Subcutaneous abdominal adipose tissue (tissue), 5 donors: ENCODE results near the gene C1orf198.

ENCODE experiments used
- H3K27ac ChIP-seq: one replicate; pipeline ENCODE4 v1.7.0; 2013; ENCODE audit warnings: low read depth, mild to moderate bottlenecking, inconsistent platforms, low read length, moderate library complexity
- H3K27me3 ChIP-seq, 5 donors: one replicate each; pipeline ENCODE4 v1.7.0; 2013; ENCODE audit warnings: low read length in 5 of 5, inconsistent platforms in 1 of 5; ENCODE audit not compliant: control insufficient read depth in 5 of 5, insufficient read depth in 4 of 5
- H3K36me3 ChIP-seq, 5 donors: one replicate each; pipeline ENCODE4 v1.7.0; 2013; ENCODE audit warnings: low read length in 5 of 5; ENCODE audit not compliant: control insufficient read depth in 5 of 5, insufficient read depth in 5 of 5
- H3K4me1 ChIP-seq, 5 donors: one replicate each; pipeline ENCODE4 v1.7.0; 2013; ENCODE audit warnings: low read length in 5 of 5, mild to moderate bottlenecking in 3 of 5, moderate library complexity in 1 of 5; ENCODE audit not compliant: control insufficient read depth in 5 of 5, insufficient read depth in 5 of 5
- H3K4me3 ChIP-seq, 5 donors: one replicate each; pipeline ENCODE4 v1.7.0; 2013; ENCODE audit warnings: low read length in 5 of 5, low read depth in 1 of 5
- H3K9ac ChIP-seq, 5 donors: one replicate each; pipeline ENCODE4 v1.7.0; 2013; ENCODE audit warnings: low read length in 5 of 5, mild to moderate bottlenecking in 4 of 5, moderate library complexity in 3 of 5
- H3K9me3 ChIP-seq, 5 donors: one replicate each; pipeline ENCODE4 v1.7.0; 2013; ENCODE audit warnings: low read length in 5 of 5; ENCODE audit not compliant: control insufficient read depth in 5 of 5
- donor health status: healthy.
- donor health status: healthy.
- donor health status: healthy.
- donor health status: healthy.
- donor health status: healthy.

C1orf198 gene

DNA sequence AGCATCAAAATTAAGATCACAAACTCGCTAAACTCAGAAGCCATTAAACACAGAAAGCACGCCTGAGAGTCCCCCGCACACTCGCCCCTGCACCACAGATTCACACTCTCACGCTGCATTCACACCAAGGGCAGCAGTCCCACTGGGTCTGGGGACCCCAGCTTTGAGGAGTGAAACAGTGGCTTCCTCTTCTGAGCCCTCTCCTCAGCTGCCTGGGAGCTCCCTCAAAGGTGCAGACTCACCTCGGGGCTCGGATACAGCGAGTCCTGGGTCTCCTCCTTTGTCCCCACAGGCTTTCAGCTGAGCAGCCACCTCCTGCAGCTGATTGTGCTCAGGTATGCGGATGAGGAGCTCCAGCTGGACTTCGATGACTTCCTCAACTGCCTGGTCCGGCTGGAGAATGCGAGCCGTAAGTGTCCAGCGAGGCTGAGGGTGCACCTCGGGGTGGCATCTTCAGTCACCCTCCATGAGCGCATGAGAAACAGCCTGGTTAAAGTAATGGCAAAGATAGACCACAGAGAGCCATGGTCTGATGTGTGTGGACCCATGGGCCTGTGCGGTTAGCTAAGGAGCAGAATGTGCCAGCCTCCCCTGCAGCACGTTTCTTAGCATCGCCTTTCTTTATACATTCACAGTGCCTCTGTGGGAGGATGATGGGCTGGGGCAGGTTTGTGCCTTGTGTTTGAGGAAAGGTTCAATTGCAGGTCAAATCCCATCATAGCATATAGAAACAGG lies 73.3 kb downstream of the C1orf198 start:
- no peak overlapping the region for H3K27ac ChIP-seq
- H3K4me3 ChIP-seq: no peak overlapping the region
- peaks cover 0 to 6% (median 0%) of the 10 kb centered on the region in 5 donors for H3K27me3 ChIP-seq
- H3K4me1 ChIP-seq: peaks cover 0 to 4% (median 0%) of the 10 kb centered on the region in 5 donors
- no peaks in the 10 kb centered on the region for H3K36me3 ChIP-seq
- H3K9ac ChIP-seq: no peak overlapping the region
- H3K9me3 ChIP-seq: no peaks in the 10 kb centered on the region

DNA sequence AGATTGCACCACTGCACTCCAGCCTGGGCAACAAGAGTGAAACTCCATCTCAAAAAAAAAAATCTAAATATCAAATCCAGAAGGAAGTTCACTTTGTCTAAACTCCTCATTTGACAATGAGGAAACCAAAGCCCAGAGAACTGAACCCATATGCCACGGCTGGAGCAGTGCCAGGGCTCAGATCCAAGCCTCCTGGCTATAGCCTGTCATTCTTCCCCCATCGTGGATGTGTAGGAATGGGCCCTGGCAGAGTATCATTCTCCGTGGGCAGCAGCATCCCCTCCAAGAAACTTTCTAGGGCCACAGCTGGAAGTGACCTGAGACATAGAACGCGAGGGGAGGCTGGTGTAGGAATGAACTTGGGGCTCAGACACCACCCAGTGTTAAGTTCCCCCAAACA lies 73.9 kb downstream of the C1orf198 start:
- Histone ChIP-seq H3K4me1 (peaks cover 0 to 4% (median 0%) of the 10 kb centered on the region in 5 donors), H3K27ac (no peak overlapping the region), H3K9ac (no peak overlapping the region), H3K27me3 (peaks cover 0 to 6% (median 0%) of the 10 kb centered on the region in 5 donors), H3K4me3 (no peak overlapping the region), H3K9me3 (no peaks in the 10 kb centered on the region), H3K36me3 (no peaks in the 10 kb centered on the region)

DNA sequence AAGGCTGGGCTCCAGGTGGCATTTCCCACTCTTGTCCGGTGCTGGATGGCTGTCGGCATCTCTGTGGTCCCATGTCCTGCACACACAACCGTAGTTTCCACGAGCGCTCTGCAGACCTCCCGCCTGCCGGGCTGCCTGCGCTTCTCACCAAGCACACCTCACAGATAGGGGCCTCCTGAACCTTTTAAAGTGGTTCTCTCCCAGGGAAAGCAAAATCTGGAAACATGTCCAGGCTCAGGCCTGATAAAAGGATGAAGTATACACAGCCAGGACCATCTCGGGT lies 74.9 kb downstream of the C1orf198 start:
- Histone ChIP-seq H3K27me3 (peaks cover 0 to 8% (median 2%) of the 10 kb centered on the region in 5 donors), H3K27ac (no peak overlapping the region), H3K4me3 (no peak overlapping the region), H3K4me1 (peaks cover 0 to 4% (median 0%) of the 10 kb centered on the region in 5 donors), H3K9ac (no peak overlapping the region), H3K9me3 (no peaks in the 10 kb centered on the region), H3K36me3 (no peaks in the 10 kb centered on the region)

DNA sequence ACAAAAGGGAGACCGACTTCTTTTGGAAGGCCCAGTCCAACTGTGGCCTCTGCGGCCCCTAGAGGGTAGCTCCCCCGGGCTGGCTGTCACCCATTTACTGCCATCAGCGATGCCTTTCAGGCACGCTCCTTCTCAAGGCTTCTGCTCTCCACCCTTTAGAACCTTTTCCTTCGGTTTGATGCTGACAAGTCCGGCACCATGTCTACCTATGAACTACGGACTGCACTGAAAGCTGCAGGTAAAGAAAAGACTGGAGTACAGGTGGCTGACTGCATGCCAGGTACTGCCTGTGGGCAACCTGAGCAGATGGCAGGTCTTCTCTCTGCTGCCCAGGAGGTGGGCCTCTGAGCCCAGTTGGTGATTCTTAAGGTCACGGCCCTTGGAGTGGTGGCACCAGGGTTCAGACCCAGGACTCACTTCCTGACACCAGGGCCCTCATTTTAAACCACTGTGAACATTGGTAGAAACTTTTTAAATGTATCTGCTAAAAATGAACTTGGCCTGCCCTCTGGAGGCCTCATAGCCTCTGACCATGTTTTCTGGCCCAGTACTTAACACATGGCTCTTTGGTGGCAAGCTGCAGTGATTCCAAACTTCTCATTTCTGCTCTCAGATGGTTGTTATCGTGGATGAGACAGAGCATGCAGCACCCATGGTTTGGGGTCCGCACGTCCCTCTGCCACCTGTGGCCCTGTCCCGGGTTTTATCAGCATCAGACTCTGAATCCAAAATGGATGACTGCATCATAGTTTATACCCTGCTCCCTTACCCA lies 75.4 kb downstream of the C1orf198 start:
- H3K9me3 ChIP-seq: no peaks in the 10 kb centered on the region

DNA sequence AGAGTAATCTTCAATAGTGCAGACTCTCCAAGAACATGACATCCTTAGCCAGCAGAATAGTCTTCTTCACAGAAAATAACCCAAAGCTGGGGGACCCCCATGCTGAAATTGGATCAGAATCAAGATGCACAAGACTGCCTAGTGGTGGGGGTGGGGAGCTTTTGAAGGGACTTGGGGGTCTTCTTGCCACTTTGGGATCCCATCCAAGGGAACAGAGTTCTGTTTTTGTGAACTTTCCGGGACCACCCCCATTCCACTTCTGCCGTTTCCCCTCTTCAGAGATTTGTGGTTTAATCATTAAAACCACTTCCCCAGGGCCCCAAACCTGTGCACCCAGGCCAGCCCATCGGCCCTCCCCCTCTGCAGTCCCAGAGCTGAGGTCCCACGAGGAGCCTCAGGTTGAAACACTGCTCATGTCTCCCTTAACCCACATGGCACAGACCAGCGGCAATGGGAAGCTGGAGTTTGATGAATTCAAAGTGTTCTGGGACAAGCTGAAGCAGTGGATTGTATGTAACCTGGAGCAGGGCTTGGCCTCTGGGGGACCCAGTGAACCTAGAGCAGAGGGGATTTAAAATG lies 76.2 kb downstream of the C1orf198 start:
- H3K27ac ChIP-seq: no peak overlapping the region
- peaks cover 0 to 4% (median 0%) of the 10 kb centered on the region in 5 donors for H3K4me1 ChIP-seq
- H3K9ac ChIP-seq: no peak overlapping the region
- no peaks in the 10 kb centered on the region for H3K36me3 ChIP-seq
- no peak overlapping the region for H3K4me3 ChIP-seq
- peaks cover 0 to 8% (median 2%) of the 10 kb centered on the region in 5 donors for H3K27me3 ChIP-seq
- no peaks in the 10 kb centered on the region for H3K9me3 ChIP-seq

More for the DNA sequence above, 75.4 kb downstream of the C1orf198 start:
- no peak overlapping the region for H3K27ac ChIP-seq
- H3K36me3 ChIP-seq: no peaks in the 10 kb centered on the region
- H3K27me3 ChIP-seq: peaks cover 0 to 8% (median 2%) of the 10 kb centered on the region in 5 donors
- H3K4me3 ChIP-seq: no peak overlapping the region
- H3K9ac ChIP-seq: no peak overlapping the region
- H3K4me1 ChIP-seq: peaks cover 0 to 4% (median 0%) of the 10 kb centered on the region in 5 donors

DNA sequence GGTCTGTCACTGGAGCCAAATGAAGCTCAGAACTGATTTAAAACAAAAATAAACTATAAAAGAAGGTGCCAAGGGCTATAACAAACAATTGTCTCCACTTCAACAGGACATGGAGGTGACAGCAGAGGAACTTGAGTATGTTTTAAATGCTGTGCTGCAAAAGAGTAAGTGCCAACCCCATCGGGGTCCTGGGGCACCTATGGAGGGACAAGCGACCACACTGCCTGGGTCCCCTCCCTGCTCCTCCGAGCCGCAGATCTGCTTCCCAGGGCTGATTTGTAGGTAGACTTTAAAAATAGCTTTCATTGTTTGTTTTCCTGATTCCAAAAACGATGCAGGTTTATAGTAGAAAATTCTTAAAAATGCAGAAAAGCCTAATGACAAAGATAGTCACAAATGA lies 78.3 kb downstream of the C1orf198 start:
- Histone ChIP-seq H3K9me3 (no peaks in the 10 kb centered on the region), H3K36me3 (no peaks in the 10 kb centered on the region), H3K4me1 (peaks cover 0 to 4% (median 0%) of the 10 kb centered on the region in 5 donors), H3K27ac (no peak overlapping the region), H3K9ac (no peak overlapping the region), H3K4me3 (no peak overlapping the region), H3K27me3 (peaks cover 0 to 8% (median 2%) of the 10 kb centered on the region in 5 donors)

DNA sequence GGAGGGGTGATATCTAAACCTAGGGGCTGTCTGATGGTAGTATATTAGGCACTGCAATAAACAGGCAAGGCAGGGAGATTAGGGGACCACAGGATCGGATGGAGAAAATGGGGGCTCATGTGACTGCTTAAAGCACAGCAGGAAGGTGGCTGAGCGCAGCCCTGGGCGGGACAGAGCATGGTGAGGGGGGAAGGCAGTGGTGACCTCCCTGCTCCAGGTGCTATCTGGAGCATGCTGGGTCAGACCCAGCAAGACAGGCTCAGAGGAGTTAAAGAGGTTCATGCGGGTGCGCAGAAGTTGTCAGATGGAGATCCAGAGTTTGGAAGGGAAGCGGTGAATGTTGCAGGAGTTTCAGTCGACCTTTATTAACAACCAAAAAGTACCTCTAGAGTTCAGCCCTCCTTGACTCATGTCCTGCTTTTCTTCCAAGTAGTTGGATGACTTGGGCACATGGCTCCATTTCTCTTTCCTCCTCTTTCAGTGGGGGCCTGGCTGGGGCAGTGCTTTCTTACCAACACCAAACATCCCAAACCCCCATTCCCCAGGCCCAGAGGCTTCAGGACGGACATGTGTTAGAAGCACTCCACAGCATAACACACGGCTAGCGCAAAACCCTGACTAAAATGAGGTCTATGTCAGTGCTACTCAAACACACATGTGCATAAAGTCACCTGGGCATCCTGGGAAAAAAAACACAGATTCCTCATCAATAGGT lies 79.6 kb downstream of the C1orf198 start:
- Histone ChIP-seq H3K36me3 (no peaks in the 10 kb centered on the region), H3K9ac (peak overlapping the region in 1 of 5 donors; percentile 23), H3K27ac (no peak overlapping the region), H3K27me3 (peaks cover 0 to 8% (median 2%) of the 10 kb centered on the region in 5 donors), H3K4me3 (no peak overlapping the region), H3K4me1 (no peaks in the 10 kb centered on the region), H3K9me3 (no peaks in the 10 kb centered on the region)

GRCh38 chr1:230787471-230787870 lies 80.8 kb downstream of the C1orf198 start:
- Histone ChIP-seq H3K27me3 (peaks cover 0 to 8% (median 2%) of the 10 kb centered on the region in 5 donors), H3K27ac (no peak overlapping the region), H3K4me3 (no peak overlapping the region), H3K36me3 (no peaks in the 10 kb centered on the region), H3K9ac (no peak overlapping the region), H3K4me1 (no peaks in the 10 kb centered on the region), H3K9me3 (no peaks in the 10 kb centered on the region)
